Activated naive CD4-positive, alpha-beta T cell treated with anti-CD3 and anti-CD28 coated beads, Interleukin-2, amount 50 U/mL, for 16 hours (primary cell): Measurements from ENCODE around the gene SLC5A5.

Experiments
- DNase-seq: peaks from one replicate; pipeline ENCODE4 v3.0.0-alpha.2; 2020

Gene SLC5A5

GRCh38 chr19:17871878-17872250 is at the start of gene SLC5A5:
Gene SLC5A5, plus strand, starts transcription at chr19:17871945. Its CDS starts 375 bp downstream, at chr19:17872320.
- DNase-seq, result peak; percentile 30

DNA sequence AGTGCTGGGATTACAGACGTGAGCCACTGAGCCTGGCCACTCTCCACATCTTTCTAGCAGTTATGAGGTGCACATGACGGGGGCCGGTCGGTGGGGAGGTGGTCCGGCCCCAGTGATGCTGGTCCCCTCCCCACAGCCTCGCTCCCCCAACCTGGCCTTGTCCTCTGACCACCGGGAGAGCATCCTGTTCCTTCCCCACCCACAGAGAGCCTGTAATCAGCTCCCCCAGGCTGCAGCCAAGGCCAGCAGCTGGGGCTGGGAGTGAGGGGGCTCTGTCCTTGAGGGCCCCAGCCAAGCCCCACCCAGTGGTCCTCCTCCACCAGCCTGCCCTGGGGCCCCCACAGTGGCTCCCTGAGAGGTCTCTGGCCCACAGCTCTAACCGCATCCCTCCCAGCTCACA is 47.4 kb upstream of the SLC5A5 start:
- DNase-seq, result no peak

- no peak for DNase-seq
Measured at GRCh38 chr19:17826508-17827056, 45.2 kb upstream of the SLC5A5 start.

DNA sequence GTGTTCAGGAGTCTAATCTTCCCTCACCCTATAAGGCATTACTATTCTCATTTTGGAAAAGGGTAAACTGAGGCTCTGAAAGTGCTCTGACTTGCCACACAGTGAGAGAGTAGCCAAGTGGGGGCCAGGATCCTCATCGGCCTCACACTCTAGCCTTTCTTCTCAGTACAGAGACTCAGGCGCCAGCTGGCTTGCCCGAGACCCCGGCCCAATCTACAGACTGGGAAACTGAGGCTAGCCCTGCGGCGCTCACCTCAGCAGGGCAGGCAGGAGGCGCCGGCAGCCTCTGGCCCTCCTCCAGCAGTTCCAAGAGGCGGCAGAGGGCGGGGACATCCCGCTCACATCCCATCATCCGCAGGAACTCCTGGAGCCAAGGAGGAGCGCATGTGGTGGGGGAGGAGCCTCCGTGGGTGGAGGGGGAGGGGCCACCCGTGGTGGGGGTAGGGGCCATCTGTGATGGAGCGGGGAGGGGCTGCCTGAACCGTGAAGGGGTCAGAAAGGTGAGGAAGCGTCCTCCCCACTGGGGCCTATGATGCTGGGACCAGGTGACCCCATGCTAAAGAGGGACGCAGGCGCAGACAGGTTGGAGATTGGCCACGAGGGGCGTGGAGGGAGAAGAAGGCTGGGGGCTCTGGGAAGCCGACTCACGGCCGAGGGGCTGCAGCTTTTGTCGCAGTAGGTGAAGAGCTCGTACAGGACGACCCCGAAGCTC is 41.7 kb upstream of the SLC5A5 start:
- no peak for DNase-seq

GRCh38 chr19:17830567-17831418 is 41.0 kb upstream of the SLC5A5 start:
- peak; percentile 48 for DNase-seq

DNA sequence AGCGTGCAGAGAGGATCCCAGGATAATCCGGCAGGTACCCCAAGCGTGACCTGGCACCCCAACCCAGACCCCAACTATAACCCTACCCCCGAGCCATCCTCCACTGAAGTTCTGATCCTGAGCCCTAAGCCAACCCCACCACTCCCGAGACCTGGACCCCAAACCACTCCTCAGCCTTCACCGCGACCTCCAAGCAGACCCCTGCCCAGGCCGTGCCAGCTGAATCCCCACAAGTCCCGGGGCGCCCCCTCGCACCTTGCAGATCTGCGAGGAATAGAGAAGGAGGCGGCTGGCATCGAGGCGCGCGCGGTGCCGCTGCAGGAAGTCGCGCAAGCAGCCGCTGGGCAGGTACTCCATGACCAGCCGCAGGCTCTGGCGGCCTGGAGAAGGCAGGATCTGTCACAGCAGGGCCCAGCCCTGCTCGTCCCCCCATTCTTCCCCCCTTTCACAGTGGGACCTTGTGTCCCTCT is 40.3 kb upstream of the SLC5A5 start:
- no peak for DNase-seq

- DNase-seq, result no peak
Measured at GRCh38 chr19:17832443-17833208, 39.1 kb upstream of the SLC5A5 start.

DNA sequence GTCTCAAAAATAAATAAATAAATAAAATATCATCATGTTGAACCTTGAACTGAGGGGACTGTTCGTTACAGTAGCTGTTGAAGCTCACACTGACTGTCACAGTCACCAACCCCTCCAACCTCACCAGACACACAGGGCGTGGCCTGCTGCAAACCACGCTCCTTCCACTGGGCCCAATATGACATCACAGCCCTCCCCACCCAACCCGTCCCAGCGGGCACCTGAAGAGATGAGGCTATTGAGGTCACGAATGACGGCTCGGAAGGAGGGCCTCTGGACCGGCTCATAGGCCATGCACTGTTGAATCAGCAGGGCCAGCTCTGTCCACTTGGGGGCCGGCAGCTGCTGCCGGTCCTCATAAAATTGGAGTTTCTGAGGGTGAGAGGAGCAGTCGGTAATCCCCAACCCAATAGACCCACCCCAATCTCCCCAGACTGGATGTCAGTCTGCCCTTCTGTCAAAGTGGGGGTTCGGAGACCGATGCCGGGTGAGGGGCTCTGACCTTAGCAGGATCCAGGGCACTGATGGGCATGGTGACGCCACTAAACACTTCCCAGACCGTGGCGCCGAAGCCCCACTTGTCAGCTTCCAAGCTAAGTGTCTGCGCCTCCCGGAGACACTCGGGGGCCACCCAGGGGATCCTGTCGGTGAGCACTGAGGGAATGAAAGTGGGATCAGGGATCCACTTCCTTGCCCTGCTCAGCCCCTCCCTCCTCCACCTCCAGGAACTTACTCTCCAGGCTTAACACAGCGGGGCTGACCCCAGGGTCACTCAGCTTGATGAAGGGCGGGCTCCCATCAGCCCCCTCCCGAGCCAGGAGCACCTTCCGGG is 37.2 kb upstream of the SLC5A5 start:
- no peak for DNase-seq

- DNase-seq, result no peak
Measured at GRCh38 chr19:17835182-17836006, 36.4 kb upstream of the SLC5A5 start.

GRCh38 chr19:17836530-17836929 is 35.2 kb upstream of the SLC5A5 start:
- DNase-seq, result no peak

- no peak for DNase-seq
Measured at GRCh38 chr19:17837972-17838371, 33.8 kb upstream of the SLC5A5 start.

GRCh38 chr19:17840019-17840418 is 31.7 kb upstream of the SLC5A5 start:
- DNase-seq, result no peak

DNA sequence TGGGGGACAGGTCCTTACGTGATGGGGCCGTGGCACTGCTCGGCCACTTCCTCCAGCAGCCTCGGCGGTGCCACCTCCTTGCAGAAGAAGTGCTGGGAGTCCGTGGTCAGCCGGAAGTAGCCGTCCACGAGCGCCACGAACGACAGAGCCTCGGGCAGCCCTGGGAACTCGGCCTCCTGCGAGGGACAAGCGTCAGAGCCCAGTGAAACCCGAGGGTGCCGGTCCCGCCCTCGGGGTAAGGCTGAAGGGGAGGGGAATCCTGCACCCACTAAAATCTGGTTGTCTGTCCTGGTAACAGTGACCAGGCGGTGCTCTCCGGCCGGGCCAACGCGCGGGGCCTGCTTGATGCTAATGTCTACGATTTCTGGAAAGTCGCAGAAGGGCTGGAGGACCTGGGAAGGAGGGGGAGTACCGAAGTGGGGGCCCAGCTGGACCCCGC is 30.4 kb upstream of the SLC5A5 start:
- DNase-seq, result no peak

DNA sequence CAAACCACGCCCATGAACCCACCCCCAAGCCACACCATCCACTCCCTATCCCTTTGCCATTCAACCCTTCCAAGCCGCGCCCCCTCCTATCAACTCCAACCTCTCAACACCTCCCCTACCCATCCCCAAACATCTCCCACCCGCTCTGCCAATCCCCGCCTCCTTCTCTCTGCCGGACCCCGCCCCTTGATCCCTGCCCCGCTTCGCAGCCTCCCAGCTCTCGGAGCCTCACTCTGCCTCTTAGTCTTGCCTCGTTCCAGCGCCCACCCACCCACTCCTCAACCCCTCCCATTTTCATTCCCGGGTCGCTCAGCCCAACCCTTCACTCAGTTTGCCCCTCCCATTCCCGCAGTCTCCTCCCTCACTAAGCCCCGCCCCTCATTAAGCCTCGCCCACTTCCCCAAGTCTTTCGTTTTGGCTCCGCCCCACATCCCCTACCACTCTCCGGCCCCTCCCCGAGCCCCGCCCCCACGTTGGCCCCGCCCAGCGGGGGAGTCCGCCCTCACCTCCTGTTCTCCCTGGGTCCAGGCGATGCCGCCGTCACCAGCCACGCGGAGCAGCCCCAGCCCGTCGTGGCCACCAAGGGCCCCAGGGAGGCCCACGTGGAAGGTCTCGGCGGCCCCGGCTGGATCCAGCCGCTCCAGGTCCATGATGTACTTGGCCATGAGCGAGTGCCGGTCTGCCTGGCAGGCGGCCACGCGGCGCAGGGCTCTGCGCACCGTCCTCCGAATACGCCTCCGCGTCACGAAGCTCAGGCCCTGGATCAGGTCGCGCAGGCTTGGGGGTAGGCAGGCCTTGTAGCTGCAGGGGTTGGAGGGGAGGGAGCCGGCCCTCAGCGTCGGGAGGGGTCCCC is 29.7 kb upstream of the SLC5A5 start:
- DNase-seq, result peak; percentile 66

DNA sequence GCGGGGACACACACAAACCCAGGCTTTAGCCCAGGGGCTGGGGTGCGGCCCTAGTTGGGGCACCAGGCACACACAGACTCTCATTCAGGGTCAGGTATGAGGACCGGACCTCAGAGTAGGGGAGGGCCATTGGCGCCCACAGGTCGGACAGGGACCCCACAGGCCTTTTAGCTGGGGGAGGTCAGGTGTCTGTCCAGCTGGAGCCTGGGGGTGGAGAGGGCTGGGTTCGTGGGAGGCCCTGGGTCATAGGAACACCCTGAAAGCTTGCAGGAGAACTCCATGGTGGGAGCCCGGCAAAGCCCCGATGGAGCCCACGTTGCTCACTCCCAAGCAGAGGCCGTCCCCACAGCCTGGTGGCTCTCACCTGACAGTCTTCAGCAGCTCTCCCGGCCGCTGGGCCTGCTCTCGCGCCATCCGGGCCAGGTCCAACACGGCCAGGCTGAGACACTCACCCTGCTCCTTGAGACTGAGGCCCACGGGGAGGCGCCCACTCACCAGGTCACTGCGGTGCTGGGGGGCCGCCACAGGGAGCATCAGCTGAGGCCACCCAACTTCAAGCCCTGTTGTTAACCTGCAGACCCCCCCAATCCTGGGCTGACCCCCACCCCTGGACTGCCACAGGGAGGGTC is 29.0 kb upstream of the SLC5A5 start:
- no peak for DNase-seq

GRCh38 chr19:17843292-17843827 is 28.4 kb upstream of the SLC5A5 start:
- no peak for DNase-seq

GRCh38 chr19:17843908-17844490 is 27.7 kb upstream of the SLC5A5 start:
- no peak for DNase-seq

DNA sequence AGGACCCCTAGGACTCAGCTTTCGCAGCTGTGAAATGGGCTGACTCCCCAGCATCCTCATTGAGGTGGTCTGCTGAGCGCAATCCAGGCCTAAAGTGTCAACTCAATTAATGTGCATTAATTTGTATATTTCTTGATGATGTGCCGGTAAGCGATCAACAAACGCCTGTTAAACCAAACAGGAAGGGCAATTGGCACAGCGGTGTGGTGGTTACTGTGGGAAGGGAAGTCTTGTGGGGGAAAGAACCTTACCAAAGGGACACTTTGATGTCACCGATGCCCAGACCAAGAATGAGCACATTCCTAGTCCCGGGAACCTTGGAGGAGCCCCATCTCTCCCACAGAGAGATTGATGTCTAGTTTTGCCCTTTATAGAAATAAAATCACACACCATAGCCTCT is 25.6 kb upstream of the SLC5A5 start:
- no peak for DNase-seq
